ENCODE results near the gene DHRS7B. TPM values are rescaled to one million over a fixed set of nuclear protein-coding genes. Genes with fewer than 3 reads are reported as not detected.

Gene DHRS7B
- total and polyA plus RNA-seq, 9 of the 15 experiments (the other 6 are each of a cell fraction or from before 2014, with no cell fraction given): 8.0 to 30.7 (median 14.8) TPM

- CTCF ChIA-PET (ENCODE audit: low intra/inter-chr PET ratio): no interaction called here
- no peak for TF ChIP-seq ZFP1 (CRISPR knock-in tag; IDR thresholded peaks at IDR 0.05)
- TF ChIP-seq GTF2B (IDR thresholded peaks at IDR 0.05; ENCODE audit: extremely low read depth, insufficient read length): no peak
- TF ChIP-seq CEBPZ (IDR thresholded peaks at IDR 0.05; ENCODE audit: borderline replicate concordance, low read depth, low read length): no peak
- no peak for TF ChIP-seq SMARCC2 (IDR thresholded peaks at IDR 0.05; ENCODE audit: low read depth)
- TF ChIP-seq SNAPC5 (CRISPR knock-in tag; IDR thresholded peaks at IDR 0.05): no peak
- no peak for TF ChIP-seq SAP30 (IDR thresholded peaks at IDR 0.05; ENCODE audit: borderline replicate concordance, insufficient read depth, low read depth, low read length, poor library complexity, severe bottlenecking)
- TF ChIP-seq XRCC4 (IDR thresholded peaks at IDR 0.05; ENCODE audit: extremely low read depth, insufficient read depth, insufficient read length): no peak
- TF ChIP-seq MCM2 (IDR thresholded peaks at IDR 0.05; ENCODE audit: low read depth): no peak
- no peak for TF ChIP-seq MYNN (IDR thresholded peaks at IDR 0.05)
- TF ChIP-seq MYNN (CRISPR knock-in tag; IDR thresholded peaks at IDR 0.05): no peak
- no peak for TF ChIP-seq CSDE1 (IDR thresholded peaks at IDR 0.05)
- TF ChIP-seq MBD1 (CRISPR knock-in tag; IDR thresholded peaks at IDR 0.05): no peak
- no peak for TF ChIP-seq POLR2AphosphoS5 (IDR thresholded peaks at IDR 0.05; ENCODE audit: control insufficient read depth, insufficient read depth, low read depth, low read length)
- TF ChIP-seq CREB3 (tag; conservative IDR thresholded peaks at IDR 0.05; ENCODE audit: low read depth): no peak
These were observed 13.6 kb upstream of the DHRS7B start for GRCh38 chr17:21113049-21113690.

More at GRCh38 chr17:21113049-21113690, 13.6 kb upstream of the DHRS7B start:
- DNase-seq (ENCODE audit: extremely low read depth in 1 of 4, low spot score in 3 of 4): no peak
- 15% methylated on average over 4 of the region's 5 CpGs for WGBS (ENCODE audit: insufficient coverage, low coverage, missing lambda C conversion rate)
- no peak for FAIRE-seq
- no peak for ATAC-seq
- no peaks in the 10 kb centered on the region for H3K79me2 ChIP-seq (ENCODE audit: control insufficient read depth, insufficient read depth, low read length)
- no peak overlapping the region for H3K27ac ChIP-seq (ENCODE audit: extremely low read depth, low read depth, low read length)
- H3K9me1 ChIP-seq (ENCODE audit: control insufficient read depth, insufficient read depth, low read length): no peaks in the 10 kb centered on the region
- no peak overlapping the region for H3K4me3 ChIP-seq
- H3K4me2 ChIP-seq (ENCODE audit: insufficient read depth, low read length): no peak overlapping the region
- in situ Hi-C loops (cut with MboI): no loop called here
- no peaks in the 10 kb centered on the region for H3K27me3 ChIP-seq (ENCODE audit: control insufficient read depth in 2 of 2, insufficient read depth in 2 of 2, low read length in 2 of 2)
- no peak overlapping the region for H3K9ac ChIP-seq (ENCODE audit: insufficient read depth in 1 of 2, low read depth in 2 of 2, low read length in 2 of 2)
- H4K20me1 ChIP-seq (replicated peaks; ENCODE audit: control insufficient read depth, insufficient read depth, low read length): no peaks in the 10 kb centered on the region
- BruUV-seq (replicated peaks): no TSS peak
- no peak overlapping the region for H2AFZ ChIP-seq (ENCODE audit: low read depth, low read length)
- intact Hi-C loops (cut with micrococcal nuclease): no loop called here
- POLR2A ChIA-PET: no interaction called here
- H3K36me3 ChIP-seq (ENCODE audit: control insufficient read depth, insufficient read depth, low read length): no peaks in the 10 kb centered on the region
- H3K9me3 ChIP-seq (replicated peaks; ENCODE audit: control insufficient read depth, insufficient read depth, low read depth, low read length): no peaks in the 10 kb centered on the region
- H3K4me1 ChIP-seq (replicated peaks in 1 of 2; ENCODE audit: control insufficient read depth in 2 of 2, insufficient read depth in 2 of 2, low read length in 2 of 2): no peaks in the 10 kb centered on the region; a peak in 1 of 5 replicates
